Measurements from ENCODE around the gene ERICH3. TPM values are rescaled to one million over a fixed set of nuclear protein-coding genes. Genes with fewer than 3 reads are reported as not detected.
"Not testable (repeated sequence)": the region's sequence is repeated elsewhere in the genome, so short reads cannot be mapped to it uniquely, and the experiment has no call there.

The ERICH3 gene
- total RNA-seq, 1 donor from 2014 or later = not detected

DNA sequence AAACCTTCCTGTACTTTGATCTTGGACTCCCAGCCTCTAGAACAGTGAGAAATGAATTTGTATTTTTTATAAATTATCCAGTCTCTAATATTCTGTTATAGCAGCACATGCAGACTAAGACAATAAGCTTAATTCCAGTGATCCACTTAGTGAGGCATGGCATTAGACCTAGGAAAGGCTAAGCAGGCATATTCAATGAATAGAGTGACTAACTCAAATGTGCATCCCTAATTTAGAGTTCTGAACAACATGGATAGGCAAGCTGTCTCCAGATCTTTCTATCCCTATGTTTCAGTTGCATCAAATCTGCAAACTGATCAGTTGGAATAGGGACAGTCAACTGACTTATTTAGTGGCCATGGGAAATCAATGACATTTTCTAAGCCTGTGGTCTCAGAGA, 4.3 kb upstream of the ERICH3 start:
- H3K36me3 ChIP-seq (ENCODE audit: control insufficient read depth, insufficient read depth, low read length) = no peaks in the 10 kb centered on the region
- TF ChIP-seq, protein P1, sequence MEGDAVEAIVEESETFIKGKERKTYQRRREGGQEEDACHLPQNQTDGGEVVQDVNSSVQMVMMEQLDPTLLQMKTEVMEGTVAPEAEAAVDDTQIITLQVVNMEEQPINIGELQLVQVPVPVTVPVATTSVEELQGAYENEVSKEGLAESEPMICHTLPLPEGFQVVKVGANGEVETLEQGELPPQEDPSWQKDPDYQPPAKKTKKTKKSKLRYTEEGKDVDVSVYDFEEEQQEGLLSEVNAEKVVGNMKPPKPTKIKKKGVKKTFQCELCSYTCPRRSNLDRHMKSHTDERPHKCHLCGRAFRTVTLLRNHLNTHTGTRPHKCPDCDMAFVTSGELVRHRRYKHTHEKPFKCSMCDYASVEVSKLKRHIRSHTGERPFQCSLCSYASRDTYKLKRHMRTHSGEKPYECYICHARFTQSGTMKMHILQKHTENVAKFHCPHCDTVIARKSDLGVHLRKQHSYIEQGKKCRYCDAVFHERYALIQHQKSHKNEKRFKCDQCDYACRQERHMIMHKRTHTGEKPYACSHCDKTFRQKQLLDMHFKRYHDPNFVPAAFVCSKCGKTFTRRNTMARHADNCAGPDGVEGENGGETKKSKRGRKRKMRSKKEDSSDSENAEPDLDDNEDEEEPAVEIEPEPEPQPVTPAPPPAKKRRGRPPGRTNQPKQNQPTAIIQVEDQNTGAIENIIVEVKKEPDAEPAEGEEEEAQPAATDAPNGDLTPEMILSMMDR (IDR thresholded peaks at IDR 0.05; ENCODE audit: insufficient read depth, low read length, severe bottlenecking) = no peak
- DNase-seq (ENCODE audit: low read depth) (no peak), FAIRE-seq (no peak)
- H3K4me3 ChIP-seq (ENCODE audit: low read depth, low read length) = no peak overlapping the region
- peaks cover 8% of the 10 kb centered on the region for H3K27me3 ChIP-seq (ENCODE audit: control insufficient read depth, insufficient read depth, low read length)

DNA sequence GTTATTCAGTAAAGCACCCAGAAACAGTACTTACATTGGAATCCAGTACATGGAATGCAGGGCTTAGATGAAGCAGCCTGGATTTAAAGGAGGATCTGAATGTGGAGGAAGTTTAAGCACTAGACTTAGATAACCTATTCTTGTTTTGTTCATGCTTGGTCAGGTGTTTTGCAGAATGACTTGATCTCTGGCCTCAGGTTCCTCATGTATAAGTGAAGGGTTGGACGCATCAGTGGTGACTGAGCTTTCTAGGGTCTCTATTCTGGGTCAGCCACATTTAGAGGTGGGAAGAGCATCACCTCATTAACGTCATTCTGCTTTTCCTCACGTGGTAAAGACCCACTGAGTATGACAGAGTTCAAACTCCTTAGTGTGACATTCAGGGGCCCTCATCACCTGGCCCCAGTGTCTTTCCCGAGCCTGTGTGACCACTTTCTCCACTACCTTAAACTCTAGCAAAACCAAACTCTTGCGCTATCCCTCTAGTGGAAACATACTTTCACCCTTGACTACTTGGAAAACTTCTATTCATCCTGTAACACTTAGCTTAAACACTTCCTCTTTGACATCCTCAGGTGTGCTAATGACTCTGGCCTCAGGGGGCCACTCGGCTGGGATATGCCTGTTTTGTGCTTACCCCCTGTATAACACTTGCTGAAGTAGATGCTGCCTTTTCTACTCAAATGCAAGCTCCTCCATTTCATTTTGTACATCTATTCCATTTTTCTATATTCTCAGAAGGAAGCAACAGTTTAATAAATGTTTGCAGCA, 871 bp upstream of the ERICH3 start:
- TF ChIP-seq, protein P1 (IDR thresholded peaks at IDR 0.05; ENCODE audit: insufficient read depth, low read length, severe bottlenecking) = no peak
- Histone ChIP-seq H3K4me3 (ENCODE audit: low read depth, low read length) (no peak overlapping the region), H3K27me3 (ENCODE audit: control insufficient read depth, insufficient read depth, low read length) (peaks cover 8% of the 10 kb centered on the region), H3K36me3 (ENCODE audit: control insufficient read depth, insufficient read depth, low read length) (no peaks in the 10 kb centered on the region)
- FAIRE-seq (no peak), DNase-seq (ENCODE audit: low read depth) (no peak)

DNA sequence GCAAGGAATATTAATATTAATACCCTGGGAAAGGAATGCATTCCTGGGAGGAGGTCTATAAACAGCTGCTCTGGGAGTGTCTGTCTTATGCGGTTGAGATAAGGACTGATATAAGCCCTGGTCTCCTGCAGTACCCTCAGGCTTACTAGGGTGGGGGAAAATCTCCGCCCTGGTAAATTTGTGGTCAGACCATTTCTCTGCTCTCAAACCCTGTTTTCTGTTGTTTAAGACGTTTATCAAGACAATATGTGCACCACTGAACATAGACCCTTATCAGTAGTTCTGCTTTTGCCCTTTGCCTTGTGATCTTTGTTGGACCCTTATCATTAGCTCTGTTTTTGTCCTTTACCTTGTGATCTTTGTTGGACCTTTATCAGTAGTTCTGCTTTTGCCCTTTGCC, 2.7 kb downstream of the ERICH3 start:
- not testable (repeated sequence) for H3K4me3 ChIP-seq (ENCODE audit: low read depth, low read length); FAIRE-seq; H3K36me3 ChIP-seq (ENCODE audit: control insufficient read depth, insufficient read depth, low read length); DNase-seq (ENCODE audit: low read depth); H3K27me3 ChIP-seq (ENCODE audit: control insufficient read depth, insufficient read depth, low read length)

DNA sequence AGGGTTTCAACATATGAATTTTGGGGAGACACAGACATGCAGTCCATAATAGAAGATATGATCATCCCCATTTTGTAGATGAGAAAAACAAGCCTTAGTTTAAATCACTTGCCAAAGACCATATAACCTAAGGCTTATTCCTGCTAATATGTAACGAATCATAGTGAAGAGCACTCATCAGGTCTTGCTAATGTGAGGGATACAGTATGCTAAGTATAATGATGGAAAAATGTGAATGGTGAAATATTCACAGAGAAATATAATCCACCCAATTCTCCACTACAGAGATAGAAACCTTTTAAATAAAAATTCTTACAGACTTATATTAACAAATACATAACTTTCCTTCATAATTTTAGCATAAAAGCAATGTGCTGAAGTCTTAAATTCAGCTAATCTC, 18.9 kb downstream of the ERICH3 start:
- FAIRE-seq (no peak), DNase-seq (ENCODE audit: low read depth) (no peak)
- TF ChIP-seq, protein P1 (IDR thresholded peaks at IDR 0.05; ENCODE audit: insufficient read depth, low read length, severe bottlenecking) = no peak
- Histone ChIP-seq H3K4me3 (ENCODE audit: low read depth, low read length) (no peak overlapping the region), H3K27me3 (ENCODE audit: control insufficient read depth, insufficient read depth, low read length) (no peaks in the 10 kb centered on the region), H3K36me3 (ENCODE audit: control insufficient read depth, insufficient read depth, low read length) (no peaks in the 10 kb centered on the region)

DNA sequence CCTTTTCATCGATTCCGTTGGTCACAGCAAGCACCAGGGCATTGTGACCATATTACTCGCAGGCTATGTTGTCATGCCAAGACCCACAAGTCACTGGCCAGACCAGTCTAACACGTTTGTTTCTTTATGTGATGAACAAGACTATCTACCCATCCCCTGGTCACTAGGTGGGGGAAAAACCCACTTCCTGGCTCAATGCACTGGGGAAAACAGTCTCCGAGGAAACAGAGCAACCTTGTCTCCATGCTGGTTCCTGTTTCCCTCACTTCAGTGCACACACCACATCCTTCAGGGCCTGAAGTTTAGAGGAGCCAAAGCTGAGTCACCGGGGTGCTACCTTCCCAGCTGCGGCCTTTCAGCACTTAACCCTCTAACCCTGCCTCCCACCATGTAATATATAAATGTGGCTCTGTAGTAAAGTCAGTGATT, 20.9 kb downstream of the ERICH3 start:
- FAIRE-seq (no peak), DNase-seq (ENCODE audit: low read depth) (peak; percentile 85)
- TF ChIP-seq, protein P1 (IDR thresholded peaks at IDR 0.05; ENCODE audit: insufficient read depth, low read length, severe bottlenecking) = no peak

DNA sequence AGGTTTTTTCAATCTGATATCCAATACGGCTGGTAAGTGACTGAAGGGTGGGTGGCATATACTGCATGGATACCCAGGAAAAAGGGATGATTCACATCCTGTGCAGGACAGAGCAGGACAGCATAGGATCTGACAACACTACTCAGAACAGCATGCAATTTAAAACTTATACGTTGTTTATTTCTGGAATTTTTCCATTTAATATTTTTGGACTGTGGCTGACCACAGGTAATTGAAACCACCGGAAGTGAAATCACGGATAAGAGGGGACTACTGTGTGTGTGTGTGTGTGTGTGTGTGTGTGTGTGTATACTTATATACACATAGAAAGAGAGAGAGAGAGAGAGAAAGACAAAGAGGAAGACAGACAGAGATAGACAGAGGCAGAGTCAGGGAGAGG, 23.0 kb downstream of the ERICH3 start:
- TF ChIP-seq, protein P1 (IDR thresholded peaks at IDR 0.05; ENCODE audit: insufficient read depth, low read length, severe bottlenecking) = no peak
- FAIRE-seq (no peak), DNase-seq (ENCODE audit: low read depth) (peak; percentile 81)
- no peaks in the 10 kb centered on the region for H3K36me3 ChIP-seq (ENCODE audit: control insufficient read depth, insufficient read depth, low read length)
- no peaks in the 10 kb centered on the region for H3K27me3 ChIP-seq (ENCODE audit: control insufficient read depth, insufficient read depth, low read length)
- no peak overlapping the region for H3K4me3 ChIP-seq (ENCODE audit: low read depth, low read length)

More for the DNA sequence above, 20.9 kb downstream of the ERICH3 start:
- H3K27me3 ChIP-seq (ENCODE audit: control insufficient read depth, insufficient read depth, low read length) = no peaks in the 10 kb centered on the region
- H3K4me3 ChIP-seq (ENCODE audit: low read depth, low read length) = no peak overlapping the region
- H3K36me3 ChIP-seq (ENCODE audit: control insufficient read depth, insufficient read depth, low read length) = no peaks in the 10 kb centered on the region

Measured in bronchial epithelial cell (primary cell).